EL (cell line): ENCODE results near the gene NEK1.
A peak's percentile ranks its signal among the peaks of the same experiment; 100 is the strongest.

Experiments
- DNase-seq: peaks from one replicate; pipeline ENCODE4 v3.0.0-alpha.2; 2016

NEK1 gene

DNA sequence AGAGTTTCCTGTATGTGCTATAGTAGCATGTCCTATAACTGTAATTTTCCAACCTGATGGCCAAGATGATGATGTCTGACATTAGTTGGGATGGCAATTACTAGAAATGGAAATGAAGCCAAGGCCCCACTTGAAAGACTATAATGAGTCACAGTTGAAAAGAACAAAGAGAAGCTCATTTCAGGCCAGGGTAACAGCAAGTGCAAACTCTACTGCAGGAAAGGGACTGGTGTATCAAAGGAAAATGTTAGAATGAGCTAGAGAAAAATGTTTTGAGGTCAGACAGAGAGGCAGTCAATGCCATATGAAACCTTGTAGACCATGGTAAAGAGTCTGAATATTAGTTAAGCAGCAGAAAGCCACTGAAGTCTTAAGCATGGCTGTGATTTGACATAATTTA, 195.4 kb downstream of the NEK1 start:
- DNase-seq: no peak

DNA sequence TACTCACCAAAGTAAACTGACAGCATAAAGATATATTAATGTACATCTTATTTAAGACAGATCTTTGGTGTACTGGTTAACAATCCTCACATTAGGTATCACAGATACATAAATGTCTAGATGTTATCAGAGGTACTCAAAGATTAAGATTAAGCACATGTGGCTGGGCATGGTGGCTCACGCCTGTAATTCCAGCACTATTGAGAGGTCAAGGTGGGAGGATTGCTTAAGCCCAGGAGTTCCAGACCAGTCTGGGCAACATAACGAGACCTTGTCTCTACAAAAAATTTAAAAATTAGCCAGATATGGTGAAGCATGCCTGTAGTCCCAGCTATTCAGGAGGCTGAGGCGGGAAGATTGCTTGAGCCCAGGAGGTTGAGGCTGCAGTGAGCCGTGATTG, 195.9 kb downstream of the NEK1 start:
- no peak for DNase-seq

DNA sequence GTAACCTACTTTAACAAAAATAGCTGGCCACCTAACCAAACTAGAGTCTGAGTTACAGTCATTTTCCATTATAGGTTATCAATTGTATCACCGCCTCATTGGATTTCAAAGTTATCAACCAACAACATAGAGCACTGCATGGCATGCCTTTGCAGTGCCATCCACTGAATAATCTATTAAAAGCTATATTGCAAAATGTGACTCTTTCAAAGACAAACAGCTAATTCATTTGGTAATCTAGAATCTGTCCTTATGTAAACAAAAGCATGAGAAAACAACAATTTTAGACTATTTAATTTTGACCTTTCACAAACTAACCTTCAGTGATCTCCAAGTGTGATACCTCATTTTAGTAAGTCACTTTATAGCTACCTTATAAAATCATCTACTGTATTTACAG, 197.5 kb downstream of the NEK1 start:
- DNase-seq: no peak

DNA sequence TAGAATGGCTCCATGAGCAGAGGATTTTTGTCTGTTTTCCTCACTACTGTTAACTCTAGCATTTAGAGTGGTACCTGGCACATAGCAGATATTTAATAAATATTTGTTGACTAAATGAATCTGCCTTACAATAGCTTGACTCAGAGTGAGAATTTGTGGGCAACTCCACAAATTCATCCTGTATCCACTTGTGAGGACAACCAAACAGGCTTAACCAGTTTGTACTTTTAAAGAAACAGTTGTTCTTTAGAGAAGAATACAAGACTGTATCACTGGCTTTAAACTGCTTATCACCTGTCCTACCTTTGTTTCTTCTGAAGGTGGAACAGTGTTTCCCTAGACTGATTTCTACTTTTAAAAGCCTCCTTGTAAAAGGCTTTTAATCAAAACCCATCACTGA, 200.3 kb downstream of the NEK1 start:
- no peak for DNase-seq

DNA sequence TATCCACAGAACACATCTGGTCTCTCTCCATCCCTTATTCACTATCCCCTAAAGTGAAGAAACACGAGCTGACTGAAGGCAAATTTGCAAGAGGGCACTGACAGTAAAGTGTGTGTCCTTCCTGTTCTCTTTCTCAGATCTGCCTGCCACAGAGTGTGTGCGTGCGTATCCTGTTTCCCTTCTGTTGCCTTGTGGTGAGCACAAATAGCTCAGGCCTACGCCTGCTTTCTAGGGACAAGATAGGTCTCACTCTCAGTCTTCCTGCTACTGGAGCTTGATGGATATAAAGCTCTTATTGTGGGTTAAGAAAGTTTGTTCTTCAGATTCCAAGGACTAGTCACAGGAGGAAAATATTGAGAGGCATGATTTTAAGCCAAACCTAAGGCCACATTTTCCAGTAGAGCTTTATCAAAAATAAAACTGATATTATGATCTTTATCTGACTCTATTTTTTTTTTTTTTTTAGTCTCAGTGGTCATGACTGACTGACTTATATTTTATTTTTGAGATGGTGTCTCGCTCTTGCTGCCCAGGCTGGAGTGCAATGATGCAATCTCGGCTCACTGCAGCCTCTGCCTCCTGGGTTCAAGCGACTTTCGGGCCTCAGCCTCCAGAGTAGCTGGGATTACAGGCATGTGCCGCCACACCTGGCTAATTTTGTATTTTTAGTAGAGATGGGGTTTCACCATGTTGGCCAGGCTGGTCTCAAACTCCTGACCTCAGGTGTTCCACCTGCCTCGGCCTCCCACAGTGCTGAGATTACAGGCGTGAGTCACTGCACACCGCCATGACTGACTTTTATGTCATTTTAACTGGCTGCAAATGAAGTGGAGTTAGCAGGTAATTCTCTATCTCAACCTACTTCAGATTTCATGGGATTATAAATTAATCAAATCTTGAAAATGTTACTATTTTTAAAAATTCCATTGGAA, 201.3 kb downstream of the NEK1 start:
- peak; percentile 60 for DNase-seq

DNA sequence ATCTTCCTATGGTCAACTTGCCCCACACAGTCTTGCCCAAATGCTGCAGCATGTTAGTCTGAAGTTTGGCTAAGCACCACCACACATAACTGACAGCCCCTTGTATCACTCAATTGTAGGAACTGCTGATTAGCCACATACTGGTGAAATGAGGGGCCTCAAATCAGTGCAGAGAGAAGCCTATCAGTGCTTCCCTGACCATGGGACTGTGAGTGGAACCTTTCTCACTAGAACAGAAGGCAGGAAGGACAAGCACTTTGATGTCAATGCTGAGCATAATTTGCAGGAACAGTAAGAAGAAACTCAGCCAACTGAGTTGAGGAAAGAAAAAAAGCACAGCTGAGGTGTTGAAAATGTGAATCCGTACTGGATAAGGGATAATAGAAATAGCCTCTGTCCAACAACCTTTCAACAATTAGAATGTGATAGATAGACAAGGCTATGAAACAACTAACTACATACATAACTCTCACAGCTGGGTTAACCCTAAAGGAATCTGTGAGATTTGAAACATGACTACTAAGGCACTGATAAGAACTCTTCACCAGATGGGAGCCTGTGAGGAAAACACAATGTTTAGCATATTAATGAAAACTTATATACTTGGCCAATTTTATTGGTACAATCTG, 205.1 kb downstream of the NEK1 start:
- DNase-seq: no peak

DNA sequence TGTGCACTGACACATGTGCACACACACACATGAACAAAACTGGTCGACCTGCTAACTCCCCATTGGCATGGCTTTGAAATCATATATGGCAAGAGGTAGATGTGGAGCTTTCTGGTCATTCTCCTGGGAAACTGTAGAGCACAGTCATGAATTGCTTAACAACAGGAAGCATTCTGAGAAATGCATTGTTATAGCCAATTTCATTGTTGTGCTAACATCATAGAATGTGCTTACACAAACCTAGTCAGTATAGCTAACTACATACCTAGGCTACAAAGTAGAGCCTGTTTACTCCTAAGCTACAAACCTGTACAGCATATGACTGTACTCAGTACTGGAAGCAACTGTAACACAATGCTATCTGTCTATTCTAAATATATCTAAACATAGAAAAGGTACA, 207.4 kb downstream of the NEK1 start:
- no peak for DNase-seq

DNA sequence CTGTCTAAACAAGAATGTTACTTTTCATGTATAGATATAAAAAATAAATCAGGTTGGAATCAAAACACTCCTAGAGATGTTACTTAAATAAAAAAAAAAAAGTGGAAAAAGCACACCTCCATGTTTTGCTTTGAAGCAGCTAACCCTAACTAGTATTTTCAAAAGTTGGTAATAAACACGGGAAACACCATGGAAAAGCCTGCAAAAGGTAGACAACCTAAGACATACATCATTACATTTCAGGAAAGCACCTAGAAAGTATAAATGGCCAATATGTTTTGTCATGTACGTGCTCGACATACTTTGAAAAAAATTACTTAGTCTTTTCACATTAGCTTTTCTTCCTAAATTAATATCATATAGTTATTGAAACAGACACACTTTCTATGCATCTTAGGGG, 211.6 kb downstream of the NEK1 start:
- DNase-seq: no peak

DNA sequence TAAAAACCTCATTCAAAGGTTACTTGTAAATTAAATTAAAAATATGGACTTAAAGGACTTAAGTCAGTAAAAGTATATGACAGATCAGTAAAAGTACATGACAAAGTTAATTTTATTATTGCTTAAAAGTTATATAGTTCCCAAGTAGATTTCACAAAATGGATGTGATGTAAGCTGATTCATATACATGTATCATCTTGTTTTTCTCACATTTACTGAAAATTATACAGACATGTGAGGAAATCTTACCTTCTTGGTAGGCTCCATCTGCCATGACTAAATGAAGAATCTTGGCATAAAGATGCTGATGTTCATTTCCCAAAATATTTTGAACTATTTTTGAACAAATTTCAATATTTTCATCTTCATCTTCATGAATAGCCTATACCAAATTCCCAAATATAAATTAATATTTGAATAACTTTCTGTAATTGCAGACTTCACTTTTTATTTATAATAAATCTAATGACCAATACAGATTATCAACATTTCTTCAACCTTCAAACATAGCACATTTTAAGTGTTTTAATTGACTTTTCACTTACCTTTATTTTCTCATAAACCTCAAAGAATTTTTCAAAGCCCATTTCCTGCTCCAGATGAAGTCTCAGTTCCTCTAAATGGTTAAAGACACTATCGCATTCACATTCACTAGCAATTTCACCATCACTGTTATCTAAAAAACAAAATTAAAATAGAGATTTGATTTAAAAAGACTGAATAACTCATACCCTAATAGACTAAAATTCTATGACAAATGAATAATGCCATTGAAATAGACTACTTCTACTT, 212.2 kb downstream of the NEK1 start:
- no peak for DNase-seq

DNA sequence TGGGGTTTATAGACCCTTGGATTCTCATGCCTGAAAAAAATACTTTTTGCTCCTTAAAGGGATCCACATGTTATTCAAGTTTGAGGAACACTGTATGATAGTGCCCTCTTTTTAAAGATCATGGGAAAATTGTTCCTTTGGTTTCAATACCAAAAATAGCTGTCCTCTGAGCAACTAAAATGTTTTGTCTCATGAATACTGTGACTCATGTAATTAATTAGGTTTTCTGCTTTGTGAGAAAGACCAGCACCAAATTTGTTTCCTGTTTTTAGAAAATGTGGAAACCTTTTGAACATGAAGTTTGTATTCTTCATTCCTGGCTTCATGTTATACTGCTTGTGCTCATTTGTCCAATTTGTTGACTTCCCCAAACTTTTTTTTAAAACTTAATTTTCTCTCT, 214.1 kb downstream of the NEK1 start:
- peak; percentile 74 for DNase-seq

DNA sequence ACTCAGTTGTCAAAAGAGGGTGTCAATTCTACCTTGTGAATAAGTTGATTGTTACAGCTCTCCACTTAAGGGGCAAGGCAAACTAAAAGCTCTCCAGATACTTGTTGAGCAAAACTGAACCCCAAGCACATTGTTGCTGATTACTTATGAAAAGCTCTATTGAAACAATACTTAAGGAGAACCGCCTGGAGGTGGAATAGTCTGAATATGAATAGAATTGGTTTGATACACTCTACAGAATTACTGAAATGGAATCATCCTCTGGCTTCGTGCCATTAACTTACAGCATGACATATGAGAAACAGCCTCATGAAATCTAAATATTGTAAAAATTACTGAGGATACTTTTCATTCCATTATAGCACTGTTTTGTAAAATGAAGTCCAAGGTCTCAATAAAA, 214.6 kb downstream of the NEK1 start:
- DNase-seq: peak; percentile 58

DNA sequence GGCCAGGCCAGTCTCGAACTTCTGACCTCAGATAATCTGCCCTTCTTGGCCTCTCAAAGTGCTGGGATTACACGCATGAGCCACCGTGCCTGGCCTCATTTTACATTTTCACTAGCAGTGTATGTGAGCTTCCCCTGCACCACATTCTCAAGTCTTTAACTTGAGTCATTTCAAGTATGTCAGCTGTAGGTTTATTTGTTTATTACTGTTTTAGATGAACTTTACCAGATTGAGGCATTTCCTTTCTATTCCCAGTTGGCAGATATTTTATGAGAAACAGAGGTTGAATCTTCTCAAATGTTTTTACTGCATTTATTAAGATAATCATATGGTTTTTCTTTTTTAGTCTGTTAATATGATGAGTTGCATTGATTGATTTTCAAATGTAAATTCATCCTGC, 227.0 kb downstream of the NEK1 start:
- peak; percentile 48 for DNase-seq

DNA sequence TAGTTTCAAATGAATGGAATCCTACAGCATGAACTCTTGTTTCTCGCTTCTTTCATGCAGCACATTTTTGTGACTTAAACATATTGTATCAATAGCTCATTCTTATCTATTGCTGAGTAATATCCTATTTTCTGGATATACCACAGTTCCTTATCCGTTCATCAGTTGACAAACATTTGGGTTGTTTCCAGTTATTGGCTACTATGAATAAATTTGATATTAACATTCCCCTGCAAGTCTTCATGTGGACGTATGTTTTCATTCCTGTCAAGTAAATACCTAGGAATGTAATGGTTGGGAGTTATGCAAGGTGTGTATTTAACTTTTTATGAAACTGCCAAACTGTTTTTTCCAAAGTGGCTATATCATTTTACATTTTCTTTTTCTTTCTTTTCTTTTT, 227.6 kb downstream of the NEK1 start:
- DNase-seq: no peak

DNA sequence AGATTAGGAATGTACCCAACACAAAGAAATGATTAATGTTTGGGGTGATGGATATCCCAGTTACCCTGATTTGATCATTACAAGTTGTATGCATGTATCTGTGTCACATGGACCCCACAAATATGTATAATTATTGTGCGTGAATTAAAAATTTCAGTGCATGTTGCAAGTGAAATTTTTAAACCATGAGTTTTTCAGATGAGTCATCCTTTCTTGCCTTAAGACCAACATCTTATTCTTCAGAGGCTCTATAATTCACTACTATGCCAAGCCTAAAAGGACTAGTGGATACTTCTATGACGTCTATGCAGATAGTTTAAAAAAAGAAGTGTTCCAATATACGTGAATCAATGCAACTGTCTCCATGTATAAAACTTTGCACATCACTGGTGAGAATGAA, 228.7 kb downstream of the NEK1 start:
- DNase-seq: peak; percentile 90

DNA sequence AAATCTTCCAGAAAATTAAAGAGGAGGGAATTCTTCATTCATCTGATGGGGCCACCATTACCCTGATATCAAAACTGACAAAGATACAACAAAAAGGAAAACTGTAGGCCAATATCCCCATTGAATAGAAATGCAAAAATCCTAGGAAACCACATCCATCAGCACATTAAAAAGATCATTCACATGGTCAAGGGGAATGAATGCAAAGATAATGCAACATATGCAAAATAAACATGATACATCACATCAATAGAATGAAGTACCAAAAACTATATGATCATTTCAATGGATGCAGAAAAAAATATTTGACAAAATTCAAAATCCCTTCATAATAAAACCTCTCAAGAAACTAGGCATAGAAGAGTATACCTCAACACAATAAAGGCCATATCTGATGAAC, 232.7 kb downstream of the NEK1 start:
- DNase-seq: no peak

DNA sequence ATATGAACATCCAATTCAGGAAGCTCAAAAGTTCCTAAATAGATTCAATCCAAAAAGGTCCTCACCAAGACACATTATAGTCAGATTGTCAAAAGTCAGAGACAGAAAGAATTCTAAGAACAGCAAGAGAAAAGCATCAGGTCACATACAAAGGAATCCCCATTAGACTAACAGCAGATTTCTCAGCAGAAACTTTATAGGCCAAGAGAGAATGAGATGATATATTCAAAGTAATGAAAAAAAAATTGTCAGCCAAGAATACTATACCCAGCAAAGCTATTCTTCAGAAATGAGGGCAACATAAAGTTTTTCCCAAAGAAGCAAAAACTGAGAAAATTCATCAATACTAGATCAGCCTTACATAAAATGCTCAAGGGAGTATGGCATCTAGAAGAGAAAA, 235.0 kb downstream of the NEK1 start:
- no peak for DNase-seq

DNA sequence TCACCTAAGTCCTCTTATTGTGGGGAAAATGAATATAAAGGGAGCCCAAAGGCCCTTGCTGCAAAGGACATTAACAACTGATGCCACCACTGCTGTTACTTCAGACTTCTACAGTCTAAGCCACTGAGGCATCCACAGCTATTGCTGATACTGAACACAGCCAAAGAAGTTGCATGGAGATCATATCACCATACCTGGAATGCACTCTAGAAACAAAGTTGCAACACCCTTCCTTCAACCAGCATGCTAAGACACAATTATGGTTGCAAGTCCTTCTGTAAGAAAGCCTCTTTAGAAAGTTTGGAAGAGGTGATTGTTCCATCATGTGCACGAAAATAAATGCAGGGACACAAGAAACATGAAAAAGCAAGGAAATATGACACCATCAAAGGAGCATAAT, 236.0 kb downstream of the NEK1 start:
- DNase-seq: no peak

DNA sequence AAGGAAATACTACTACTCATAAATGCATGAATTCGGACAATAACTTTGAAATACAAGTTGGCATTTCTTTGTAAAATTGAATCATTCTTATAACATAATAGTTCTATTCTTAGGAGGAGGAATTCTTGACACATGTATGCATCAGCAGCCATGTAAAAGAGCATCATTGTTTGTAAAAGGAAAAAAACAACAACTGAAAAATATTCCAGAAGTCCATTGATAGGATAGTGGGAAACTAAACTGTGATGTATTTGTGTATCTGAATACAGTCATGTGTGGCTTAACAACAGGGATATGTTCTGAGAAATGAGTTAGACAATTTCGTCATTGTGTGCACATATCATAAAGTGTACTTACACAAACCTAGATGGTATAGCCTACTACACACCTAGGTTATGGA, 239.6 kb downstream of the NEK1 start:
- no peak for DNase-seq

DNA sequence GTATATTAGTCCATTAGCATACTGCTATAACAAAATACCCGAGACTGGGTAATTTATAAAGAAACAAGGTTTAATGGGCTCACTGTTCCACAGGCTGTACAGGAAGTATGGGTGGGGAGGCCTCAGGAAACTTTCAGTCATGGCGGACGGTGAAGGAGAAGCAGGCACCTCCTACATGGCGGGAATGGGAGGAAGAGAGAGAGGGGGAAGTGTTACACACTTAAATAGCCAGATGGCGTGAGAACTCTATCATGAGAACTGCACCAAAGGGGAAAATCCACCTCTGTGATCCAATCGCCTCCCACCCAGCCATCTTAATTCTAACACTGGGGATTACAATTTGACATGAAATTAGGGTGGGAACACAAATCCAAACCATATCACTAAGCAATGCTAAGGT, 242.7 kb downstream of the NEK1 start:
- DNase-seq: no peak

DNA sequence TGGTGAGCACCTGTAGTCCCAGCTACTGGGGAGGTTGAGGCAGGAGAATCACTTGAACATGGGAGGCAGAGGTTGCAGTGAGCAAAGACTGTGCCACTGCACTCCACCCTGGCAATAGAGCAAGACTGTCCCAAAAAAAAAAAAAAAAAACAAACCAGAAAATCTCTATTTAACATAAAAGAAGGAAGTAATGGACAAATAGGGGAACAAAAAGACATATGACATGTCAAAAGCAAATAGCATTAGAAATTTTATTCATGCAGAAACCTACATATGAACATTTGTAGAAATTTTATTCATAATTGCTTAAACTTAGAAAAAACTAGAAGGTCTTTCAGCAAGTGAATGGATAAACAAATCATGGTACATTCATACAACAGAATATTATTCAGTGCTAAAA, 244.6 kb downstream of the NEK1 start:
- DNase-seq: no peak

DNA sequence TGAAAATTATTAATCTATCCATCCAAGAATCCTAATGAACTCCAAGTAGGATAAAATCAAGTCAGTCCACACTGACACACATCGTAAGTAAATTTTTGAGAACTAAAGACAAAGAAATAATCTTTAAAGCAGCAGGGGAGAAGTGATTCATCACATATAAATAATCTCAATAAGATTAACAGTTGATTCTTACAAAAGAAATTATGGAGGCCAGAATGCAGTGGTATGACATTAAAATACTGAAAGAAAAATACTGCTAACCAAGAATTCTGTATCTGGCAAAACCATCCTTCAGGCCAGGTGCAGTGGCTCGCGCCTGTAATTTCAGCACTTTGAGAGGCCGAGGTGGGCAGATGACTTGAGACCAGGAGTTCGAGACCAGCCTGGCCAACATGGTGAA, 245.6 kb downstream of the NEK1 start:
- no peak for DNase-seq

DNA sequence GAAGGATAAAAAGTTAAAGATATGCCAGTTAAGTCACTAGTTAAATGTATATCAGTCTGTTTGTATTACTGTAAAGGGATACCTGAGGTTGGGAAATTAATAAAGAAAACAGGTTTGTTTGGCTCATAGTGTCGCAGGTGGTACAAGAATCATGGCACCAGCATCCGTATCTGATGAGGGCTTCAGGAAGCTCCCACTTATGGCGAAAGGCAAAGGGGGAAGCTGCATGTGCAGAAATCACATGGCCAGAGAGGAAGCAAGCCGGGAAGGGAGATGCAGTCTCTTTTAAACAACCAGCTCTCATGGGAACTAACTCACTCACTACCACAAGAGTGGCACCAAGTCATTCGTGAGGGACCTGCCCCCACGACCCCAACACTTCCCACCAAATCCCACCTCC, 249.8 kb downstream of the NEK1 start:
- no peak for DNase-seq

DNA sequence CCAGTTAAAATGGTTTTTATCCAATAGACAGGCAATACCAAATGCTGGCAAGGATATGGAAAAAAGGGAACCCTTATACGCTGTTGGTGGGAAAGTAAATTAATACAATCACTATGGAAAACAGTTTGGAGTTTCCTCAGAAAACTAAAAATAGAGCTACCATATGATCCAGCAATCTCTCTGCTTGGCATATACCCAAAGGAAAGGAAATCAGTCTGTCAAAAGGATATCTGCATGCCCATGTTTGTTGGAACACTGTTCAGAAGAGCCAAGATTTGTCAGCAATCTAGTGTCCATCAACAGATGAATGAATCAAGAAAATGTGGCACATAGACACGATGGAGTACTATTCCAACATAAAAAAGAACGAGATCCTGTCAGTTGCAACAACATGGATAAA, 250.6 kb downstream of the NEK1 start:
- no peak for DNase-seq

DNA sequence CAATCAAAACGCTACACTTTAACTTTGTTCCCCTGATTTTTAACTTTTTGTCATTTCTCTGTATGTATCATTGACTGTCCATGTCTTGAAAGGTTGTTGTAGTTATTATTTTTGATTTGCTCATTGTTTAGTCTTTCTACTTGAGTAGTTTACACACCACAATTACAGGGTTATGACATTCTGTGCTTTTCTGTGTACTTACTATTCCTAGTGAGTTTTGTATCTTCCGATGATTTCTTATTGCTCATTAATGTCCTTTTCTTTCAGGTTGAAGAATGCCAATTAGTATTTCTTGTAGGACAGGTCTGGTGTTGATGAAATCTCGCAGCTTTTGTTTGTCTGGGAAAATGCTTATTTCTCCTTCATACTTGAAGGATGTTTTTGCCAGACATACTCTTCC, 252.4 kb downstream of the NEK1 start:
- DNase-seq: no peak
